NT2/D1 (cell line): Measurements from ENCODE around the gene TBCK.

Source experiments
- YY1 ChIP-seq: IDR thresholded peaks from 2 replicates; pipeline ENCODE4 v1.6.1; 2011; ENCODE audit not compliant: insufficient read length, insufficient read depth
- ZNF274 ChIP-seq: IDR thresholded peaks from 2 replicates; pipeline ENCODE4 v1.6.1; 2011; ENCODE audit warnings: mild to moderate bottlenecking, low read depth, low read length

DNA sequence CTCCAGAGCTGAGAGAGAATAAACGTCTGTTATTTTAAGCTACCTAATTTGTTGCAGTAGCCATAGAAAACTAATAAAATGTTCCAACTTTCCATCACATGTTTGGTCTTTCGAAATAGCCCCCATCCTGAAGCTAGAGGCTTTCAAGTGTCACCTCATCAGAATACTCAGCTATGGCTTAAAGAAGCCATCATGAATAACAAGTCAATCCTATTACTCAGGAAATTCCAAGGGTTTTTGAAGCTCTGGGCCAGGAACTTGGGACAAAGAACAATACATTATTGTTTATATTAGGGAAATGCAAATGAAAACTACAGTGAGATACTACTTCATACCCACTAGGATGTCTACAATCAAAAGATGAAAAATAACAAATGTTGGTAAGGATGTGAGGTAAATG lies 42.2 kb downstream of the TBCK start:
- TF ChIP-seq ZNF274 (no peak), YY1 (no peak)
